ENCODE measurements around the gene SPINK14.

The SPINK14 gene

DNA sequence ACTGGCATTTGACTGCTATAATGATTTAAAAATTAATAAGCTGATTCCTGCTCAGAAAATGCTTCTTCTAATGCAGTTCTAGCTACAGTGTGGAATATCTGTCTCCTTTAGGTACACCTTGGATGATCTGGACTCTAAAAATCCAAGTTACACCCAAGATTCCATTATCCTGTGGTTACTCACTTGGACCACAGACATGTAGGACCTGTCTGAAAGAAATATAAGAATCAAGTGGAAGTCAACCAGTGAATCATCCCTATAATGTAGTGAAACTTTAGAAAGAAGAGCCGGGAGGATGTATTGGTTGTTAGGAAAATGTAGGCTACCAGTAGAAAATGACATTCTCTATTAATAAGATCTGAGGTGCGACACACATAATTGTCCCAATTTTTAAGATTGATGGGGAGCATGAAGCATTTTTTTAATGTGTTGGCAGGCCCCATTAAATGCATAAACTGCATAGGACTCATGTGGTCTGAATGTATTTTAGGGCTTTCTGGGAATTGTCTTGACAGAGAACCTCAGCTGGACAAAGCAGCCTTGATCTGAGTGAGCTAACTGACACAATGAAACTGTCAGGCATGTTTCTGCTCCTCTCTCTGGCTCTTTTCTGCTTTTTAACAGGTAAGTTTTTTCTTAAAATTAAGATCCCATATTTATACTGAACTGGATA lies 34.3 kb downstream of the SPINK14 start, which contains the start of gene SPINK6:
Gene SPINK6, plus strand, starts transcription at position 512 of the 673 bp plus-strand sequence. Its CDS starts 55 bp downstream, at position 567.
- no peak for DNase-seq

- DNase-seq, result no peak
Measured at GRCh38 chr5:148205044-148205806, 36.9 kb downstream of the SPINK14 start.

DNA sequence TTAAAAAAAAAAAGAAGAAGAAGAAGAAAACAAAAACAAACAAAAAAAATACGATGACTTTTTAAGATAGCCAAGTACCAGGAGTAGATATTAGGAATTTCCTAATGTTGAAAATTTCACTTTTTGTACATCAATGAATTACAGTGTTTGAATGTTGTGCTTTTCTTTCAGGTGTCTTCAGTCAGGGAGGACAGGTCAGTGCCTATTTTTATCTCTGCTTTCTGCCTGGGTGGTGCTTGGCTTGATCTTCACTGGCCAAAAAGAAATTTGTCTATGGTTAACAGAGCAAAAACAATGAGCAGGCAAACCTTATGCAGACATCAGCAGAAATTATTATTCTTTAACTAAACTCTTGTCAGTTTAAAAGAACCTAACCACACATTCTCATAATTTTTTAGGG lies 37.5 kb downstream of the SPINK14 start:
- DNase-seq, result no peak

DNA sequence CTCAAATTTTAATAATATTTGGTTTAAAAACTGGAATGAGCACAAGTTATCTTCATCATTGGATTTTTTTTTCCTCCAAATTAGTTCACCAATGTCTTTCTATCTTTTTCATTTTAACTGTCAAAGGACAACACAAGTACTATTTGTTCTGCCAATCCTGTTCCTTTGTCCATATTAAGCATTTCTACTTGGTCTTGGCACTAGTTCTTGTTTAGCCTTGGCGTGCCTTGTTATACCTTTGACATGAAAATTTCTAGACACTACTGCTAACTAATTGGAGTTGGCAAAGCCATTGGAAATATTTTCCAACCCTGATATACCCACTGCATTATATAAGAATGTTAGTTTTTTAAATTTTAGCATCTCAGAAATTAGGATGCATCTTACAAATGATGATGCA lies 38.3 kb downstream of the SPINK14 start:
- no peak for DNase-seq

DNA sequence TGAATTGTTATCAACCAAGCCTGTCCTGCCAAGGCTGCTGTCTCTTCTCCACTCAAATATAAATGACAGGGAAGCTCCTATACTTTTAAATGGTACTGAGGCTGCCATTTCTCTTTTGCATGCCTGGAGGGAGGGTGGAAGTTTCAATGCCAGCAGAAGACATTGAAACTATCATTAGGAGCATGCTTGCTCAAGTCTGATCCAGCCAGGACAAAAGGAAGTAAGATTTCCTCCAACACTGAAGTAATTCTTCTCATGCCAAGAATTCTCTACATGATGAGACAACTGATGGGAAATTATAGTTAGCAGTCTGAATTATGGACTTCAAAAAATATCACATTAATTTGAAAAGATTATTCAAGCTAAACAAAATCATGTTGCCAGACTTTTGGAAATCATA lies 39.9 kb downstream of the SPINK14 start:
- no peak for DNase-seq

GRCh38 chr5:148209151-148209770 lies 40.9 kb downstream of the SPINK14 start:
- DNase-seq, result no peak

- DNase-seq, result no peak
Measured at GRCh38 chr5:148214665-148215185, 46.4 kb downstream of the SPINK14 start.

- DNase-seq, result no peak
Measured at GRCh38 chr5:148221508-148221907, 53.2 kb downstream of the SPINK14 start.

DNA sequence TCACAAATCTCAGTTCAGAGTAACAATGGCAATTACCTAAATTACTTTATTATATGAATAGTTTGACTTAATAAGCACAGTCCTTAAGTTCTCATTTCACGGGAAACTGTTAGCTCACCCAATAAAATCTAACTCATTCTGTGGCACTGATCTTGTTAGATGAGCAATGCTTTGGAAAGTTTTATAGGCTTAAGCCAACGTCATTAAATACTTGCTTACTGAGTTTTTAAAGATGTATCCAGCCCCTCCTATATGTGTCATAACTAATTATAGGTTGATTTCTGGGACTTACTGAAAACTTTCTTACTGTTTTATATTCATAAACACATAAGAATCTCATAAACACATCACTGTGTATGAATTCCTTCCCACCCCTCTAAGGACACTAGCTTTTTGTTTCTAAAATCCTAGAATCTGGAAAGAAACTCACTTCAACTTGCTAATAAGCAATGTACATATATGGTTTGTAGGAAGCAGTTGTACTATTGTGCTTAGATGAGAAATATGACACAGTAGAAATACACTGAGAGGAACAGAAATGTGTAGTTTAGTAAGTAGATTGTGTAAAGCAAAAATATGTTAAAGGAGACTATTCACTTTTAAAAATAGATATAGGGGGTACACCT lies 55.9 kb downstream of the SPINK14 start:
- DNase-seq, result no peak
